ENCODE measurements around the gene PDE10A.
"Not testable (repeated sequence)": the region's sequence is repeated elsewhere in the genome, so short reads cannot be mapped to it uniquely, and the experiment has no call there.

The PDE10A gene

GRCh38 chr6:165586706-165587105 is 76.3 kb downstream of the PDE10A start:
- DNase-seq (ENCODE audit: low read depth in 2 of 2), result no peak

DNA sequence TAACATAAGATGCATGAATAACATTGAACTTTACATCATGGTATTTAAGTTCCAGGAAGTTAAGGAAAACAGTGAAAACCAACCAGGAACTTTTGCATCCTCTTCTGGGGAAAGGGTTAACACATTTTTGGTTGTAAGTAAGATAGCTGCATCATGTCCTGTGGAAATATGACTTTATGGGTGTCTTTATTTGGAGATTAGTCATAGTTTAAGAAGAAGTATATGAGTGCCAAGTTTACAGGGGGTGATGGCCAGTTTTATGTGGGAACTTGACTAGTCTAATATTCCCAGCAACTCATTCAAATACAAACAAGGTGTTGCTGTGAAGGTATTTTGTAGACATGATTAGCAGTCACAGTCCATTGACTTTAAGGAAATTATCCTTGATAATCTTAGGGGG is 78.0 kb downstream of the PDE10A start:
- DNase-seq (ENCODE audit: low read depth in 2 of 2), result no peak

DNA sequence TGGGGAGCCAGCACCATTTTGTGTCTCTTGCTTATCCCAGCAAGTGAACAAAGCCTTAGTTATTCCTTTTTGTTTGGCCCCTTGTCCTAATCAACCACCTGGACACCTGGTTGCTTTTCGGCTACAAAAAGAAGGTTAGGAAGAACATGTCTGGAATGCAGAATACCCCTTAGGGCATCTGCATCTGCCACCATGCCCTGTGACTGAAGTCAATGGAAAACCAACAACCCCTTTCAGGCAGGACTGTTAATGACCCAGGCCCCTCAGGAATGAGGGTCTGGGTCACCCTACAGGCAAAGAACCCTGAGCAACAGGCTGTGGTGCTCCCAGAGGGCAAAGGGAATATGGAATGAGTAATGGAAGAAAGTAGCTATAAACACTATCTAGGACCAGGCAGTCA is 78.5 kb downstream of the PDE10A start:
- no peak for DNase-seq (ENCODE audit: low read depth in 2 of 2)

DNA sequence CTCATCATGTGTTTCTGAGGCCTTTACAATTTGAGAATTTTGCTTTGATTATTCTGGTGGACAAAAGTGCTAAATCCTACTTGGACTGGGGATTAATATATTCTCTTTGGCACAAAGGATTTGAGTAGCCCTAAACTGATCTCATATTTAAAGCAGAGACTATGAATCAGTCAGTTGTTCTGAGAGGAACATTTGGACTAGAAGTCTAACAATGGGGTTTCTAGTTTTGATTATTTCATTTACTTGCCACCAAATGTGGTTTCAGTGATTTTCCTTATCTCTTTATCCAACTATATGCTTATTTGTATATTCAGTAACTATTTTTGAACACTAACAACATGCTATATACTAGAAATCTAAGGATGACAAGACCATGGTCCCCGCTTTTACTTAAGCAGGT is 81.4 kb downstream of the PDE10A start:
- DNase-seq (ENCODE audit: low read depth in 2 of 2), result no peak

GRCh38 chr6:165580136-165580535 is 82.9 kb downstream of the PDE10A start:
- no peak for DNase-seq (ENCODE audit: low read depth in 2 of 2)

- DNase-seq (ENCODE audit: low read depth in 2 of 2), result no peak
Observed at GRCh38 chr6:165579151-165579550, 83.9 kb downstream of the PDE10A start.

GRCh38 chr6:165577556-165577955 is 85.5 kb downstream of the PDE10A start:
- no peak for DNase-seq (ENCODE audit: low read depth in 2 of 2)

DNA sequence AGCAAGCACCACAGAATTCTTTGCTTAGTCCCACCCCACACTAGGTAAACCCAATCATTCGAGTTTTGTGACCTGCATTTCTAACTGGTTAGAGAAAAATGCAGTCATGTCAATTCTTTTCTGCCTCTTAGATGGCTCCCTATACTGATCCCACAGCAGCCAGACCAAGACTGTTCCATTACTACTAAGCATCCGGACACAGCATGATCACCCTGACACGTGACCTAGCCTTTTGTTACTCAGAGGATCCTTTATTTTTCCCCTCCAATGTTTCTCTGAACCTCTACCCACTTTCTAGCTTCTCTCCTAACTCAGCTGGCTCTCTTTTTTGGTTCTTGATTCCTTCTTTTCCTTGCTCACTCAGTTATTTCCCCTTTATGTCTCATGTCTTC is 87.9 kb downstream of the PDE10A start:
- no peak for DNase-seq (ENCODE audit: low read depth in 2 of 2)

DNA sequence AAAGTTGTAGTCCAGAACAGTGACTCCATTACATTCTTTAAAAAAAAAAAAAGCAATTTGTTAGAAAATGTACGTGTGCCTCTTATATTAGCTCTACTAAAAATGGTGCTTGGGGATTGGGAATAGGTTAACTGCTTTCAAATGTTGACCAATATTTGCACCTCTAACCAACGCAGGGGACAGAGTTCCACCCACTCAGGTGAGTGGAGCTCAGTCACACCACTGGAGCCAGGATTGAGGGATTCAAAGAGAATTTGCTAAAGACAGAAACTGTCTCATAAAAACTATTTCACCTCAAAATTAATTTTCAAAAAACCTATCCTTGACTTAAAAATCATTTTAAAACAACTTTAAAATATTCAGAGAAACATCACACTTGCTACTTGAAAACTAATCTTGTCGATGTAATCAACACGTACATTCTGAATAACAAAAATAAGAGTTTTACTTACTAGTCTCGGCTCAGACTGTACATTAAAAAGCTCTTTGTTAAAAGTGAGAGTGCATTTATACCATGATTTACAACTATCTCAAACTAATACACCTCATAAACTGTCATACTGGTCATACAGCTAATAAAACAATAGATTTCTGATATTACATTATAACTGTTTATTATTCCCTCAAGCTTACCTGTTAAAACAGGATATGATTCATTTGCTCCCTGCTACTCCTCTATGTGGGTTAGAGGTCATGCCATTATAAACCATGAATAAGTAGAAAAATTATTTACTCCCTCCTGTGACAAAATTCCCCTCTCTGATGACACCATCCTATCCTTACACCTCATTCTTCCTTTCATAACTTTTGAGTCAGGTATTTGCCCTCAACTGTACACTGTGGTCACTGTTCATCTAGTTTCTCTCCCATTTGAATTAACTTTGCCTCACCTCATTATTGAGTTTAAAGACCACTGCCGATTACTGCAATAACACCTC is 88.6 kb downstream of the PDE10A start:
- DNase-seq (ENCODE audit: low read depth in 2 of 2), result no peak

- DNase-seq (ENCODE audit: low read depth in 2 of 2), result no peak
Observed at GRCh38 chr6:165573671-165574070, 89.4 kb downstream of the PDE10A start.

GRCh38 chr6:165571721-165572132 is 91.3 kb downstream of the PDE10A start:
- DNase-seq (ENCODE audit: low read depth in 2 of 2), result no peak

- DNase-seq (ENCODE audit: low read depth in 2 of 2), result no peak
Observed at GRCh38 chr6:165571068-165571682, 91.9 kb downstream of the PDE10A start.

GRCh38 chr6:165568326-165568725 is 94.7 kb downstream of the PDE10A start:
- no peak for DNase-seq (ENCODE audit: low read depth in 2 of 2)

- DNase-seq (ENCODE audit: low read depth in 2 of 2), result no peak
Observed at GRCh38 chr6:165566088-165566828, 96.8 kb downstream of the PDE10A start.

GRCh38 chr6:165562421-165563090 is 100.5 kb downstream of the PDE10A start:
- no peak for DNase-seq (ENCODE audit: low read depth in 2 of 2)

GRCh38 chr6:165559632-165560031 is 103.4 kb downstream of the PDE10A start:
- DNase-seq (ENCODE audit: low read depth in 2 of 2), result no peak

DNA sequence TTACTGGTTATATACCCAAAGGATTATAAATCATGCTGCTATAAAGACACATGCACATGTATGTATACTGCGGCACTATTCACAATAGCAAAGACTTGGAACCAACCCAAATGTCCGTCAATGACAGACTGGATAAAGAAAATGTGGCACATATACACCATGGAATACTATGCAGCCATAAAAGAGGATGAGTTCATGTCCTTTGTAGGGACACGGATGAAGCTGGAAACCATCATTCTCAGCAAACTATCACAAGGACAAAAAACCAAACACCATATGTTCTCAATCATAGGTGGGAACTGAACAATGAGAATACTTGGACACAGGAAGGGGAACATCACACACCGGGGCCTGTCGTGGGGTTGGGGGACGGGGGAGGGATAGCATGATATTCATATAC is 104.9 kb downstream of the PDE10A start:
- DNase-seq (ENCODE audit: low read depth in 2 of 2), result not testable (repeated sequence)

- DNase-seq (ENCODE audit: low read depth in 2 of 2), result no peak
Observed at GRCh38 chr6:165557674-165558073, 105.4 kb downstream of the PDE10A start.

- no peak for DNase-seq (ENCODE audit: low read depth in 2 of 2)
Observed at GRCh38 chr6:165556116-165556843, 106.8 kb downstream of the PDE10A start.

- DNase-seq (ENCODE audit: low read depth in 2 of 2), result not testable (repeated sequence)
Observed at GRCh38 chr6:165554644-165555043, 108.4 kb downstream of the PDE10A start.

DNA sequence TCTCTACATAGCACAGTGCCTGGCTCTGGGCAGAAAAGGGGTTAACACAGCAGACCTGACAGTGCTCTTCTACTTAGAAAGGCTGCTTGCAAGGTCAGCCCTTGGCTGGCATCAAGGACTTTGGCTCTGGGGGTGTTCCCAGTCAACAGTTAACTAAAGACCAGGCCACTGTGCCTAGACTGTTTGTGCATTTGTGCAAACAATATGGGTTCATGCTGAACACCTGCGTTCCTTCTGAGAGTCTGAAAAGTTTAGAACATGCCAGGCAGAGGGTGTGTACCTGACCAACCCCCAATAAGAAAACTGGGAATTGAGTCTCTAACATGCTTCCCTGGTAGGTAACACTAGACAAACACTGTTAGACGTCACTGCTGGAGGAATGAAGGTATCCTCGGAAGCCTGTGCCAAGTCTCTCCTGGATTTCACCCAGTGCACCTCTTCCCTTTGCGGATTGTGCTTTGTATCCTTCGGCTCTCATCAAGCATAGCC is 110.7 kb downstream of the PDE10A start:
- DNase-seq (ENCODE audit: low read depth in 2 of 2), result no peak
